Measurements from ENCODE around the gene FGF18.
"Not testable (repeated sequence)": the region's sequence is repeated elsewhere in the genome, so short reads cannot be mapped to it uniquely, and the experiment has no call there.

The FGF18 gene

GRCh38 chr5:171409164-171410136 lies 10.0 kb upstream of the FGF18 start:
- Mint-ChIP-seq H3K27me3 (no peaks in the 10 kb centered on the region), H3K4me1 (peaks cover 32% of the 10 kb centered on the region), H3K36me3 (peaks cover 62% of the 10 kb centered on the region), H3K9me3 (no peaks in the 10 kb centered on the region), H3K4me3 (no peak overlapping the region), H3K27ac (peak overlapping the region; percentile 85)
- CTCF ChIA-PET = interaction anchor here (0.9 to 1.7 kb wide), 2 partner anchors 10 kb away, joined by 3 to 6 read pairs; partner anchors contain the start of gene FGF18
- no peak for DNase-seq

GRCh38 chr5:171410181-171410580 lies 9.3 kb upstream of the FGF18 start:
- Mint-ChIP-seq H3K4me3 (no peak overlapping the region), H3K36me3 (peaks cover 62% of the 10 kb centered on the region), H3K4me1 (peaks cover 32% of the 10 kb centered on the region), H3K27me3 (no peaks in the 10 kb centered on the region), H3K27ac (no peak overlapping the region), H3K9me3 (no peaks in the 10 kb centered on the region)
- DNase-seq = no peak
- CTCF ChIA-PET = interaction anchor here (0.9 kb wide), 1 partner anchor 9 kb away, joined by 3 read pairs; the partner anchor contains the start of gene FGF18

- peaks cover 45% of the 10 kb centered on the region for H3K36me3 Mint-ChIP-seq
- H3K4me1 Mint-ChIP-seq = peaks cover 24% of the 10 kb centered on the region
- H3K9me3 Mint-ChIP-seq = no peaks in the 10 kb centered on the region
- CTCF ChIA-PET = no interaction called here
- H3K27ac Mint-ChIP-seq = no peak overlapping the region
- no peak overlapping the region for H3K4me3 Mint-ChIP-seq
- no peaks in the 10 kb centered on the region for H3K27me3 Mint-ChIP-seq
- DNase-seq = no peak
Observed at GRCh38 chr5:171412186-171412585, 7.3 kb upstream of the FGF18 start.

GRCh38 chr5:171413153-171413910 lies 6.1 kb upstream of the FGF18 start:
- Mint-ChIP-seq H3K9me3 (no peaks in the 10 kb centered on the region), H3K4me3 (no peak overlapping the region), H3K36me3 (peaks cover 35% of the 10 kb centered on the region), H3K27ac (no peak overlapping the region), H3K4me1 (peaks cover 16% of the 10 kb centered on the region), H3K27me3 (peaks cover under 1% of the 10 kb centered on the region)
- DNase-seq = no peak
- CTCF ChIA-PET = interaction anchor here (0.6 to 1.4 kb wide), 2 partner anchors 21 to 1326 kb away, joined by 3 read pairs; no protein-coding TSS in a partner anchor

GRCh38 chr5:171413993-171414392 lies 5.5 kb upstream of the FGF18 start:
- not testable (repeated sequence) for DNase-seq, H3K4me3 Mint-ChIP-seq, H3K27me3 Mint-ChIP-seq, H3K9me3 Mint-ChIP-seq
- Mint-ChIP-seq H3K27ac (peak overlapping the region; percentile 67), H3K36me3 (peaks cover 33% of the 10 kb centered on the region), H3K4me1 (peaks cover 16% of the 10 kb centered on the region)
- CTCF ChIA-PET = interaction anchor here (0.6 to 1.4 kb wide), 2 partner anchors 21 to 1326 kb away, joined by 3 read pairs; no protein-coding TSS in a partner anchor

- Mint-ChIP-seq H3K4me3 (no peak overlapping the region), H3K9me3 (no peaks in the 10 kb centered on the region), H3K27ac (no peak overlapping the region), H3K27me3 (peaks cover 14% of the 10 kb centered on the region), H3K4me1 (peaks cover 11% of the 10 kb centered on the region), H3K36me3 (peaks cover 27% of the 10 kb centered on the region)
- CTCF ChIA-PET = no interaction called here
- no peak for DNase-seq
Observed at GRCh38 chr5:171415115-171415730, 4.2 kb upstream of the FGF18 start.

- DNase-seq = no peak
- peaks cover 26% of the 10 kb centered on the region for H3K27me3 Mint-ChIP-seq
- peaks cover 18% of the 10 kb centered on the region for H3K36me3 Mint-ChIP-seq
- no peak overlapping the region for H3K4me3 Mint-ChIP-seq
- peaks cover 16% of the 10 kb centered on the region for H3K4me1 Mint-ChIP-seq
- no peaks in the 10 kb centered on the region for H3K9me3 Mint-ChIP-seq
- no peak overlapping the region for H3K27ac Mint-ChIP-seq
- CTCF ChIA-PET = no interaction called here
Observed at GRCh38 chr5:171416160-171417049, 3.0 kb upstream of the FGF18 start.

- DNase-seq = peak; percentile 68
- Mint-ChIP-seq H3K27me3 (peaks cover 45% of the 10 kb centered on the region), H3K4me1 (peaks cover 14% of the 10 kb centered on the region), H3K9me3 (no peaks in the 10 kb centered on the region), H3K36me3 (peaks cover 2% of the 10 kb centered on the region), H3K27ac (no peak overlapping the region), H3K4me3 (peak overlapping the region; percentile 68)
- CTCF ChIA-PET = interaction anchor here (0.7 to 1.7 kb wide), 16 partner anchors 8 to 493 kb away, joined by 3 to 15 read pairs (median 4); no protein-coding TSS in a partner anchor
Observed at GRCh38 chr5:171418316-171418981, 998 bp upstream of the FGF18 start.

GRCh38 chr5:171419688-171420430 lies 412 bp downstream of the FGF18 start:
- H3K4me3 Mint-ChIP-seq = peak overlapping the region; percentile 74
- CTCF ChIA-PET = interaction anchor here (0.9 to 1.7 kb wide), 8 partner anchors 8 to 492 kb away, joined by 3 to 15 read pairs (median 4); no protein-coding TSS in a partner anchor
- peaks cover 14% of the 10 kb centered on the region for H3K4me1 Mint-ChIP-seq
- peak; percentile 47 for DNase-seq
- H3K36me3 Mint-ChIP-seq = no peaks in the 10 kb centered on the region
- no peak overlapping the region for H3K27ac Mint-ChIP-seq
- no peaks in the 10 kb centered on the region for H3K9me3 Mint-ChIP-seq
- H3K27me3 Mint-ChIP-seq = peaks cover 54% of the 10 kb centered on the region

GRCh38 chr5:171420431-171421241 lies 1.2 kb downstream of the FGF18 start:
- no peak overlapping the region for H3K27ac Mint-ChIP-seq

GRCh38 chr5:171421331-171422262 lies 2.1 kb downstream of the FGF18 start:
- Mint-ChIP-seq H3K27ac (no peak overlapping the region), H3K4me3 (no peak overlapping the region), H3K36me3 (no peaks in the 10 kb centered on the region), H3K4me1 (peaks cover 14% of the 10 kb centered on the region), H3K27me3 (peaks cover 57% of the 10 kb centered on the region), H3K9me3 (no peaks in the 10 kb centered on the region)
- CTCF ChIA-PET = interaction anchor here (1.6 kb wide), 1 partner anchor 14 kb away, joined by 3 read pairs; no protein-coding TSS in a partner anchor
- DNase-seq = no peak

More at GRCh38 chr5:171420431-171421241, 1.2 kb downstream of the FGF18 start:
- Mint-ChIP-seq H3K4me3 (peak overlapping the region; percentile 74), H3K27me3 (peaks cover 57% of the 10 kb centered on the region), H3K9me3 (no peaks in the 10 kb centered on the region), H3K4me1 (peaks cover 14% of the 10 kb centered on the region), H3K36me3 (no peaks in the 10 kb centered on the region)
- DNase-seq = no peak
- CTCF ChIA-PET = interaction anchor here (1.6 kb wide), 1 partner anchor 15 kb away, joined by 3 read pairs; no protein-coding TSS in a partner anchor

Measured in activated naive CD4-positive, alpha-beta T cell treated with anti-CD3 and anti-CD28 coated beads, Interleukin-2, amount 10 ng/mL, durations not matched to agents 7 days and 5 days (primary cell).